HCT116 (cell line): ENCODE results near the gene SLC13A3. TPM values are rescaled to one million over a fixed set of nuclear protein-coding genes. Genes with fewer than 3 reads are reported as not detected.

ENCODE experiments used
- ATAC-seq: fragments of 200-7000 bp; cut with Tn5 transposase; 2 replicates; pipeline ENCODE4 v1.9.1; 2020; ENCODE audit warnings: mild to moderate bottlenecking, moderate library complexity
- BruUV-seq: library from RNA; stranded (reverse); fragments of 400-500 nt; replicated peaks from 2 replicates; lab custom pipeline; 2021; lab: Mats Ljungman, UMichigan
- CTCF ChIA-PET: fragments of 300-600 bp; sonication (Branson Sonifier 250); formaldehyde crosslinking; loops from one replicate; lab custom pipeline; 2021; ENCODE audit warnings: antibody characterized with exemption; lab: Charles Lee
- POLR2A ChIA-PET: fragments of 300-600, 350-600 bp; sonication (Branson Sonifier 250); formaldehyde crosslinking; loops from one replicate; lab custom pipeline; 2021; ENCODE audit warnings: antibody characterized with exemption; lab: Charles Lee
- RAD21 ChIA-PET, 2 experiments: fragments of 300-600 bp; sonication (Branson Sonifier 250); formaldehyde crosslinking; loops; one replicate each; lab custom pipeline; 2023; ENCODE audit warnings: low total read pairs in 2 of 2; ENCODE audit not compliant: uncharacterized antibody in 2 of 2, unreplicated experiment in 2 of 2, low non-redundant PET in 1 of 2; lab: Charles Lee
- DNase-seq: peaks from one replicate; pipeline ENCODE4 v3.0.0-alpha.2; 2010; ENCODE audit warnings: low read depth, low spot score
- H2AFZ ChIP-seq: fragments of 200-600 bp; shearing (Covaris generic), sonication (generic); 2 replicates; pipeline ENCODE4 v1.6.1; 2017; ENCODE audit warnings: low read depth, mixed run types, mixed read lengths, antibody characterized with exemption, low read length; ENCODE audit not compliant: poor library complexity, severe bottlenecking
- H3K27ac ChIP-seq: 2 replicates; pipeline ENCODE4 v1.5.1; 2012; ENCODE audit warnings: low read depth, low read length
- H3K27me3 ChIP-seq: fragments of 200-600 bp; sonication (generic); 2 replicates; pipeline ENCODE4 v1.6.1; 2016; ENCODE audit warnings: mixed run types, low read length, mixed read lengths; ENCODE audit not compliant: insufficient read depth
- H3K36me3 ChIP-seq, 2 experiments: fragments of 200-500 bp in 1 of 2; fragments of 200-600 bp in 1 of 2; sonication (Bioruptor generic) in 1 of 2; sonication (generic) in 1 of 2; 2 replicates each; pipeline versions ENCODE4 v1.5.1 to v1.6.1; 2014 to 2016; ENCODE audit warnings: low read length in 2 of 2, inconsistent platforms in 1 of 2, mixed read lengths in 1 of 2, mixed run types in 1 of 2; ENCODE audit not compliant: insufficient read depth in 2 of 2, control insufficient read depth in 1 of 2
- H3K4me1 ChIP-seq, 2 experiments: fragments of 200-600 bp in 1 of 2; sonication (generic) in 1 of 2; 2 replicates each; pipeline versions ENCODE4 v1.5.1 to v1.6.1; 2012 to 2017; ENCODE audit warnings: low read length in 2 of 2, inconsistent platforms in 1 of 2, mild to moderate bottlenecking in 1 of 2, mixed read lengths in 1 of 2, mixed run types in 1 of 2, moderate library complexity in 1 of 2; ENCODE audit not compliant: insufficient read depth in 2 of 2, control insufficient read depth in 1 of 2
- H3K4me2 ChIP-seq: fragments of 200-600 bp; sonication (generic); 2 replicates; pipeline ENCODE4 v1.6.1; 2017; ENCODE audit warnings: mixed run types, low read length, mixed read lengths
- H3K4me3 ChIP-seq, 2 experiments: fragments of 200-600 bp in 1 of 2; sonication (generic) in 1 of 2; replicated peaks in 1 of 2; 2 replicates each; pipeline ENCODE4 v1.5.1; 2011 to 2016; ENCODE audit warnings: low read length in 2 of 2, control low read depth in 1 of 2, low read depth in 1 of 2, mild to moderate bottlenecking in 1 of 2, mixed read lengths in 1 of 2, mixed run types in 1 of 2
- H3K79me2 ChIP-seq: fragments of 200-600 bp; sonication (generic); 2 replicates; pipeline ENCODE4 v1.6.1; 2017; ENCODE audit warnings: mild to moderate bottlenecking, mixed run types, low read length, moderate library complexity, mixed read lengths; ENCODE audit not compliant: insufficient read depth
- H3K9ac ChIP-seq: fragments of 200-600 bp; sonication (generic); 2 replicates; pipeline ENCODE4 v1.6.1; 2016; ENCODE audit warnings: low read length, mixed read lengths
- H3K9me2 ChIP-seq: fragments of 200-600 bp; sonication (generic), shearing (Covaris generic); 2 replicates; pipeline ENCODE4 v1.6.1; 2017; ENCODE audit warnings: mixed run types, mild to moderate bottlenecking, moderate library complexity; ENCODE audit not compliant: insufficient read depth
- H3K9me3 ChIP-seq, 2 experiments: fragments of 200-500 bp in 1 of 2; fragments of 200-600 bp in 1 of 2; sonication (Bioruptor generic) in 1 of 2; sonication (generic) in 1 of 2; 2 replicates each; pipeline ENCODE4 v1.6.1; 2014 to 2017; ENCODE audit warnings: low read length in 2 of 2, mixed read lengths in 2 of 2, inconsistent platforms in 1 of 2, low read depth in 1 of 2, mild to moderate bottlenecking in 1 of 2, mixed run types in 1 of 2, moderate library complexity in 1 of 2; ENCODE audit not compliant: control insufficient read depth in 1 of 2, insufficient read depth in 1 of 2
- H4K20me1 ChIP-seq: fragments of 200-600 bp; sonication (generic), shearing (Covaris generic); 2 replicates; pipeline ENCODE4 v1.6.1; 2017; ENCODE audit warnings: mixed run types, mild to moderate bottlenecking, moderate library complexity; ENCODE audit not compliant: insufficient read depth
- ATF3 ChIP-seq: IDR thresholded peaks from 2 replicates; pipeline ENCODE4 v1.6.1; 2012
- CBX3 ChIP-seq: IDR thresholded peaks from 2 replicates; pipeline ENCODE4 v1.6.1; 2012; ENCODE audit warnings: low read depth
- CEBPB ChIP-seq: IDR thresholded peaks from 2 replicates; pipeline ENCODE4 v1.6.1; 2012; ENCODE audit warnings: low read depth
- ELF1 ChIP-seq: IDR thresholded peaks from 2 replicates; pipeline ENCODE4 v1.6.1; 2012; ENCODE audit warnings: low read depth, borderline replicate concordance
- EZH2phosphoT487 ChIP-seq: fragments of 200-600 bp; IDR thresholded peaks from 2 replicates; pipeline ENCODE4 v1.6.1; 2018; ENCODE audit warnings: antibody characterized with exemption, borderline replicate concordance
- FOSL1 ChIP-seq: IDR thresholded peaks from 2 replicates; pipeline ENCODE4 v1.6.1; 2012; ENCODE audit warnings: low read depth
- JUND ChIP-seq: IDR thresholded peaks from 2 replicates; pipeline ENCODE4 v1.6.1; 2012
- MAX ChIP-seq: IDR thresholded peaks from 2 replicates; pipeline ENCODE4 v1.6.1; 2012
- POLR2A ChIP-seq: IDR thresholded peaks from 2 replicates; pipeline ENCODE4 v1.7.0; 2011; ENCODE audit warnings: borderline replicate concordance; ENCODE audit not compliant: insufficient read depth, insufficient read length; ENCODE audit errors: extremely low read depth
- RAD21 ChIP-seq: IDR thresholded peaks from 2 replicates; pipeline ENCODE4 v1.6.1; 2012; ENCODE audit warnings: low read depth, mild to moderate bottlenecking
- SIN3A ChIP-seq: IDR thresholded peaks from 2 replicates; pipeline ENCODE4 v1.6.1; 2012; ENCODE audit warnings: low read depth
- SP1 ChIP-seq: IDR thresholded peaks from 2 replicates; pipeline ENCODE4 v1.6.1; 2012; ENCODE audit warnings: low read depth
- SRF ChIP-seq: IDR thresholded peaks from 2 replicates; pipeline ENCODE4 v1.6.1; 2012; ENCODE audit warnings: low read depth
- TCF7L2 ChIP-seq: IDR thresholded peaks from 2 replicates; pipeline ENCODE4 v1.7.0; 2011; ENCODE audit warnings: borderline replicate concordance, inconsistent platforms; ENCODE audit not compliant: insufficient read depth, insufficient read length; ENCODE audit errors: extremely low read depth
- YY1 ChIP-seq: IDR thresholded peaks from 2 replicates; pipeline ENCODE4 v1.6.1; 2011; ENCODE audit warnings: low read length, low read depth, moderate library complexity, mild to moderate bottlenecking; ENCODE audit not compliant: insufficient replicate concordance; ENCODE audit errors: extremely low read depth
- ZFX ChIP-seq: fragments of 450-650 bp; IDR thresholded peaks from 2 replicates; pipeline ENCODE4 v1.6.1; 2017
- ZNF274 ChIP-seq: fragments of 200-500 bp; sonication (Bioruptor generic); IDR thresholded peaks from 2 replicates; pipeline ENCODE4 v1.6.1; 2014; ENCODE audit warnings: mild to moderate bottlenecking, low read depth, low read length, inconsistent platforms
- intact Hi-C: fragments of 100-400 bp; cut with micrococcal nuclease; formaldehyde crosslinking; loops from 2 replicates; pipeline ENCODE4 v1.10.0; 2022
- total RNA-seq: library from RNA; stranded (reverse); gene quantifications from one replicate; pipeline ENCODE4 v1.2.1, GENCODE V29; 2021; ENCODE audit not compliant: unreplicated experiment
- TF ChIP-seq, protein P1 (sequence below), 3 experiments: fragments of 200-600 bp in 1 of 3; sonication (generic) in 1 of 3; IDR thresholded peaks in 2 of 3; conservative IDR thresholded peaks in 1 of 3; 2 replicates each; pipeline ENCODE4 v1.5.1; 2012 to 2017; ENCODE audit warnings: low read depth in 2 of 3, low read length in 2 of 3, antibody characterized with exemption in 1 of 3, borderline replicate concordance in 1 of 3, control low read depth in 1 of 3, mild to moderate bottlenecking in 1 of 3, mixed read lengths in 1 of 3, mixed run types in 1 of 3, moderate library complexity in 1 of 3; ENCODE audit not compliant: insufficient read depth in 1 of 3

SLC13A3 gene
- total RNA-seq, 1 experiment from 2014 or later: not detected

DNA sequence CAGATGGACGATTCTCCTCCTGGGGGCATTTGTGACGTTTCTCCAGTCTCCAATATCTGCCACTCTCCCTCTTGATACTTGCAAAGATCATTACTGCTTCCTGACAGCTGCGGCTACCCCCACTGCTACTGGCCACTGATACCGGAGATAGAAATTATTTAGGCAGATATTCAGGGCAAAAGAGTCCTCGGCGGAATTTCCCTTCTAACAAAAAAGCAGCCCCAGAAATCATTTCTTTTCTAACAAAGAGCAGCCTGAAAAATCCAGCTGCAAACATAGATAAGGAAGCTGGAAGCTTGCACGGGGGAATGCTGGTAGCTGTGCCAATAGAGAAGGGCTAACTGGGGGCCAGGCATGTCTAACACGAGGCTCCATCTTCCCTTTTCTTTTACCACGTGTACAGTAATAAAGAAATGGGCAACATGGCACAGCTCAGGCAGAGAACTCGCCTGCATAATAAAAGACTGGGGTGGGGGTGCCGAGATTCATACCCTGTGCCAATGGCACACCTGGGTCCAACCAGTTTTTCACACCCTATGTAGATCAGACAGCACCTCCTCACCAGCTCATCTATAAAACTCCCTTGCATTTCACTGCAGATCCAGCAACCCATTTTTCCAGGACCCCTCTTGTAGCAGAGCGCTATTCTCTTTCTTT, 31.9 kb upstream of the SLC13A3 start:
- TF ChIP-seq EZH2phosphoT487 (no peak), SP1 (no peak), RAD21 (no peak), CBX3 (no peak), SIN3A (no peak), SRF (no peak), ZFX (no peak), ATF3 (no peak), MAX (no peak), YY1 (no peak), ELF1 (no peak), FOSL1 (no peak), CEBPB (no peak), POLR2A (no peak), JUND (no peak), TCF7L2 (no peak), ZNF274 (no peak)
- TF ChIP-seq, protein P1, sequence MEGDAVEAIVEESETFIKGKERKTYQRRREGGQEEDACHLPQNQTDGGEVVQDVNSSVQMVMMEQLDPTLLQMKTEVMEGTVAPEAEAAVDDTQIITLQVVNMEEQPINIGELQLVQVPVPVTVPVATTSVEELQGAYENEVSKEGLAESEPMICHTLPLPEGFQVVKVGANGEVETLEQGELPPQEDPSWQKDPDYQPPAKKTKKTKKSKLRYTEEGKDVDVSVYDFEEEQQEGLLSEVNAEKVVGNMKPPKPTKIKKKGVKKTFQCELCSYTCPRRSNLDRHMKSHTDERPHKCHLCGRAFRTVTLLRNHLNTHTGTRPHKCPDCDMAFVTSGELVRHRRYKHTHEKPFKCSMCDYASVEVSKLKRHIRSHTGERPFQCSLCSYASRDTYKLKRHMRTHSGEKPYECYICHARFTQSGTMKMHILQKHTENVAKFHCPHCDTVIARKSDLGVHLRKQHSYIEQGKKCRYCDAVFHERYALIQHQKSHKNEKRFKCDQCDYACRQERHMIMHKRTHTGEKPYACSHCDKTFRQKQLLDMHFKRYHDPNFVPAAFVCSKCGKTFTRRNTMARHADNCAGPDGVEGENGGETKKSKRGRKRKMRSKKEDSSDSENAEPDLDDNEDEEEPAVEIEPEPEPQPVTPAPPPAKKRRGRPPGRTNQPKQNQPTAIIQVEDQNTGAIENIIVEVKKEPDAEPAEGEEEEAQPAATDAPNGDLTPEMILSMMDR (IDR thresholded peaks at IDR 0.05 in 2 of 3, conservative IDR thresholded peaks at IDR 0.05 in 1 of 3; ENCODE audit: borderline replicate concordance in 1 of 3, insufficient read depth in 1 of 3, low read depth in 2 of 3, low read length in 2 of 3): no peak
- no peak overlapping the region for H3K4me3 ChIP-seq
- H3K9ac ChIP-seq: no peak overlapping the region
- RAD21 ChIA-PET: no interaction called here
- CTCF ChIA-PET: interaction anchor here (1.2 kb wide), 1 partner anchor 29 kb away, joined by 3 read pairs; no protein-coding TSS in a partner anchor
- H3K9me3 ChIP-seq: no peaks in the 10 kb centered on the region
- BruUV-seq: no TSS peak
- no peak overlapping the region for H3K27ac ChIP-seq
- no peak overlapping the region for H3K4me2 ChIP-seq
- POLR2A ChIA-PET: no interaction called here
- intact Hi-C loops: loop anchor here (5.0 kb wide), 1 partner anchor 121 kb away; no protein-coding TSS in a partner anchor
- ATAC-seq: no peak
- no peaks in the 10 kb centered on the region for H4K20me1 ChIP-seq
- no peak for DNase-seq
- peaks cover 9 to 10% of the 10 kb centered on the region in 2 experiments for H3K4me1 ChIP-seq
- H3K36me3 ChIP-seq: peaks cover 9 to 18% of the 10 kb centered on the region in 2 experiments
- no peaks in the 10 kb centered on the region for H3K9me2 ChIP-seq
- H2AFZ ChIP-seq: no peak overlapping the region
- no peaks in the 10 kb centered on the region for H3K27me3 ChIP-seq
- peaks cover 30% of the 10 kb centered on the region for H3K79me2 ChIP-seq
